ENCODE measurements around the gene IZUMO1. TPM values are rescaled to one million over a fixed set of nuclear protein-coding genes. Genes with fewer than 3 reads are reported as not detected.
"Not testable (repeated sequence)": the region's sequence is repeated elsewhere in the genome, so short reads cannot be mapped to it uniquely, and the experiment has no call there.

The IZUMO1 gene
- total RNA-seq, 1 donor from 2014 or later, result not detected

GRCh38 chr19:48772503-48772953 lies 25.8 kb upstream of the IZUMO1 start:
- no peak overlapping the region for H3K4me3 Mint-ChIP-seq
- intact Hi-C loops (cut with micrococcal nuclease), result no loop called here
- H3K27me3 Mint-ChIP-seq (ENCODE audit: insufficient read depth), result peaks cover 7% of the 10 kb centered on the region
- H3K36me3 Mint-ChIP-seq (ENCODE audit: low read depth), result no peaks in the 10 kb centered on the region
- DNase-seq (ENCODE audit: low spot score), result no peak
- no peaks in the 10 kb centered on the region for H3K9me3 Mint-ChIP-seq
- no peaks in the 10 kb centered on the region for H3K4me1 Mint-ChIP-seq (ENCODE audit: low read depth)
- H3K27ac Mint-ChIP-seq, result no peak overlapping the region

DNA sequence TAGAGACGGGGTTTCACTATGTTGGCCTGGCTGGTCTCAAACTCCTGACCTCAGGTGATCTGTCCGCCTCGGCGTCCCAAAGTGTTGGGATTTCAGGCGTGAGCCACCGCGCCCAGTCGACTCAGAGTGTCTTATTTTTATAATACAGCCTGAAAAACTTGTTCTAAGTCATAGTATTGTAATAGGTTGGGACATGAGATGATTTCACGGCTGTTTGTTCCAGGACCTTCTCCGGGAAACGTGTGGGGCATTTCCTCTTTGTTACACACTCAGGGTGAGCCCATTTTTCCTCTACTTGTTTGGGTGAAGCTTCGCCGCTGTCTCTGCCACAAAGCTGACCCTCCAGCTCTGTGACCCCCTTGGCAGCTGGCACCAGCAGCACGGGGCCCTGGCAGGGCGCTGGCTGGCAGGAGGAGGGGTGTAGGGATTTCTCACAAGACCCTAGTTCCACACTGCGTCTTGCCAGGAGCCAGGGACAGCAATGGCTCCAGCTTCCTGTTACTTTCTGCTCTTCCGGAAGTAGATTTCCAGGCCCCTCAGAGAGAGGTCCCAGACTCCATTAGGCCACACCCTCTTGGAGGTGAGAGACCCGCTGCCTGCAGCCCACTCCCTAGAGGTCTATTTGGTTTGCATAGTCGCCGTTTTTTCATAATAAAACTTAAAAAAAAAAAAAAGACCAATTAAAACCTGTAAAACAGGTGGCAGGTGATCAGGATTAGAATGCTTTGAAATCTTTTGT lies 24.2 kb upstream of the IZUMO1 start:
- peaks cover 8% of the 10 kb centered on the region for H3K27me3 Mint-ChIP-seq (ENCODE audit: insufficient read depth)
- H3K4me1 Mint-ChIP-seq (ENCODE audit: low read depth), result no peaks in the 10 kb centered on the region

GRCh38 chr19:48770266-48770665 lies 23.6 kb upstream of the IZUMO1 start:
- Mint-ChIP-seq H3K4me1 (ENCODE audit: low read depth) (no peaks in the 10 kb centered on the region), H3K4me3 (no peak overlapping the region), H3K36me3 (ENCODE audit: low read depth) (no peaks in the 10 kb centered on the region), H3K27me3 (ENCODE audit: insufficient read depth) (peaks cover 9% of the 10 kb centered on the region), H3K9me3 (no peaks in the 10 kb centered on the region), H3K27ac (no peak overlapping the region)
- intact Hi-C loops (cut with micrococcal nuclease), result no loop called here
- no peak for DNase-seq (ENCODE audit: low spot score)

More for the DNA sequence above, 24.2 kb upstream of the IZUMO1 start:
- intact Hi-C loops (cut with micrococcal nuclease), result no loop called here
- Mint-ChIP-seq H3K4me3 (no peak overlapping the region), H3K36me3 (ENCODE audit: low read depth) (no peaks in the 10 kb centered on the region), H3K27ac (no peak overlapping the region), H3K9me3 (no peaks in the 10 kb centered on the region)
- no peak for DNase-seq (ENCODE audit: low spot score)

- Mint-ChIP-seq H3K9me3 (no peaks in the 10 kb centered on the region), H3K27ac (no peak overlapping the region), H3K4me1 (ENCODE audit: low read depth) (no peaks in the 10 kb centered on the region), H3K27me3 (ENCODE audit: insufficient read depth) (peaks cover 12% of the 10 kb centered on the region), H3K4me3 (no peak overlapping the region), H3K36me3 (ENCODE audit: low read depth) (no peaks in the 10 kb centered on the region)
- intact Hi-C loops (cut with micrococcal nuclease), result no loop called here
- no peak for DNase-seq (ENCODE audit: low spot score)
Measured at GRCh38 chr19:48768994-48769713, 22.4 kb upstream of the IZUMO1 start.

- H3K9me3 Mint-ChIP-seq; H3K27ac Mint-ChIP-seq; H3K4me3 Mint-ChIP-seq; DNase-seq (ENCODE audit: low spot score); H3K4me1 Mint-ChIP-seq (ENCODE audit: low read depth); H3K36me3 Mint-ChIP-seq (ENCODE audit: low read depth); intact Hi-C loops (cut with micrococcal nuclease): not testable (repeated sequence)
- peaks cover 12% of the 10 kb centered on the region for H3K27me3 Mint-ChIP-seq (ENCODE audit: insufficient read depth)
Measured at GRCh38 chr19:48768171-48768753, 21.6 kb upstream of the IZUMO1 start.

DNA sequence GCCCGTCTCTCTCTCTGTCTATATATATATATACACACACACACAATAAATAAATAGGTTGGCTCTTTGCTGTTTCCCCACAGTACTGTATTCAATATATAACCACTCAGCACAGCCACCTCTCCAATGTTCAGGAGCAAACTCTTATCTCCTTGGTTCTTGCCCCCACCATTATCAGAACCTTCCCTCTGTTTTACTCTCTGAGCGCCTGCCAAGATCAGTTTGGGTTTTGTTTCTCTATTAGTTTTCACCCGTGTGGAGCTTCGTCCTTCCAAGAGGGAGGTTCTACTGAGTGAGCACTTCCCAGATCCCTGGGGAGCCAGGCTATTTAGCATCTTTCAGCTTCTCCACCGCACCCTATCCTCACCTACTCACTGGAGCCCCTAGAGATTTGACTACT lies 19.1 kb upstream of the IZUMO1 start:
- peaks cover 12% of the 10 kb centered on the region for H3K27me3 Mint-ChIP-seq (ENCODE audit: insufficient read depth)
- H3K36me3 Mint-ChIP-seq (ENCODE audit: low read depth); H3K4me3 Mint-ChIP-seq; DNase-seq (ENCODE audit: low spot score); intact Hi-C loops (cut with micrococcal nuclease); H3K9me3 Mint-ChIP-seq; H3K27ac Mint-ChIP-seq; H3K4me1 Mint-ChIP-seq (ENCODE audit: low read depth): not testable (repeated sequence)

- no peak overlapping the region for H3K27ac Mint-ChIP-seq
- DNase-seq (ENCODE audit: low spot score), result no peak
- H3K36me3 Mint-ChIP-seq (ENCODE audit: low read depth), result no peaks in the 10 kb centered on the region
- no peak overlapping the region for H3K4me3 Mint-ChIP-seq
- no peaks in the 10 kb centered on the region for H3K9me3 Mint-ChIP-seq
- H3K4me1 Mint-ChIP-seq (ENCODE audit: low read depth), result peaks cover 4% of the 10 kb centered on the region
- intact Hi-C loops (cut with micrococcal nuclease), result no loop called here
- peaks cover 7% of the 10 kb centered on the region for H3K27me3 Mint-ChIP-seq (ENCODE audit: insufficient read depth)
Measured at GRCh38 chr19:48760504-48761205, 13.9 kb upstream of the IZUMO1 start.

GRCh38 chr19:48757741-48758144 lies 11.0 kb upstream of the IZUMO1 start:
- peaks cover 10% of the 10 kb centered on the region for H3K4me1 Mint-ChIP-seq (ENCODE audit: low read depth)
- H3K9me3 Mint-ChIP-seq, result no peaks in the 10 kb centered on the region
- no peaks in the 10 kb centered on the region for H3K36me3 Mint-ChIP-seq (ENCODE audit: low read depth)
- no peak overlapping the region for H3K4me3 Mint-ChIP-seq
- intact Hi-C loops (cut with micrococcal nuclease), result no loop called here
- no peak for DNase-seq (ENCODE audit: low spot score)
- H3K27ac Mint-ChIP-seq, result no peak overlapping the region
- peaks cover 21% of the 10 kb centered on the region for H3K27me3 Mint-ChIP-seq (ENCODE audit: insufficient read depth)

DNA sequence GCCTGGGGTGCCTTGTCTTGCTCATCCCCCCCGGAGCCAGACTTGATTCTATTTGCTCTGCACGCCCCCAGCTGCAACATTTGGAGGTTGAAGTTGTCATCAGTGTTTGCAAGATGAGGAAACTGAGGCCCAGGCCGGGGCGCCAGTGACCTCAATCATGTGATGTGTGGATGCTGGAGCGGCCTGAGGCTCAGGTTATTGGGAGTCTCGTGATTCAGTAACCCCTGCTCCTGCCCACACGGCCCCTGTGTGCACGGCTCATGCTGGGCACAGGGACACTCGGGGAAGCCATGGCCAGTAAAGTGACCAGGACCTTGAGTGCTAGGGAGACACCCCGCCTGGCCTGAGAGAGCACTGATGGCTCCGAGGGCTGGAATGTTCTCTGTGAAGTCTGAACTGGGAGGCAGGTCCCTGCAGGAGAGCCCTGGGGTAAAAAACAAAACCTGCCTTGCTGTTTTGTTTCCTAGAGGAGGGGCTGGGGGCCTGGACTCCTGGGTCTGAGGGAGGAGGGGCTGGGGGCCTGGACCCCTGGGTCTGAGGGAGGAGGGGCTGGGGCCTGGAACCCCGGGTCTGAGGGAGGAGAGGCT lies 10.5 kb upstream of the IZUMO1 start:
- Mint-ChIP-seq H3K9me3 (no peaks in the 10 kb centered on the region), H3K4me3 (no peak overlapping the region), H3K36me3 (ENCODE audit: low read depth) (no peaks in the 10 kb centered on the region), H3K27me3 (ENCODE audit: insufficient read depth) (peaks cover 18% of the 10 kb centered on the region), H3K27ac (no peak overlapping the region), H3K4me1 (ENCODE audit: low read depth) (peaks cover 12% of the 10 kb centered on the region)
- no peak for DNase-seq (ENCODE audit: low spot score)
- intact Hi-C loops (cut with micrococcal nuclease), result no loop called here

GRCh38 chr19:48756686-48757085 lies 10.0 kb upstream of the IZUMO1 start:
- no peak for DNase-seq (ENCODE audit: low spot score)
- H3K27ac Mint-ChIP-seq, result no peak overlapping the region
- no peak overlapping the region for H3K4me3 Mint-ChIP-seq
- intact Hi-C loops (cut with micrococcal nuclease), result no loop called here
- H3K9me3 Mint-ChIP-seq, result no peaks in the 10 kb centered on the region
- H3K27me3 Mint-ChIP-seq (ENCODE audit: insufficient read depth), result peaks cover 20% of the 10 kb centered on the region
- H3K4me1 Mint-ChIP-seq (ENCODE audit: low read depth), result peaks cover 15% of the 10 kb centered on the region
- H3K36me3 Mint-ChIP-seq (ENCODE audit: low read depth), result no peaks in the 10 kb centered on the region

DNA sequence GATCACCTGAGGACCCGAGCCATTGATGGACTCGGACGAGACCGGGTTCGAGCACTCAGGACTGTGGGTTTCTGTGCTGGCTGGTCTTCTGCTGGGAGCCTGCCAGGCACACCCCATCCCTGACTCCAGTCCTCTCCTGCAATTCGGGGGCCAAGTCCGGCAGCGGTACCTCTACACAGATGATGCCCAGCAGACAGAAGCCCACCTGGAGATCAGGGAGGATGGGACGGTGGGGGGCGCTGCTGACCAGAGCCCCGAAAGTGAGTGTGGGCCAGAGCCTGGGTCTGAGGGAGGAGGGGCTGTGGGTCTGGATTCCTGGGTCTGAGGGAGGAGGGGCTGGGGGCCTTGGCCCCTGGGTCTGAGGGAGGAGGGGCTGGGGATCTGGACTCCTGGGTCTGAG lies 9.5 kb upstream of the IZUMO1 start:
- H3K4me1 Mint-ChIP-seq (ENCODE audit: low read depth), result peaks cover 15% of the 10 kb centered on the region
- DNase-seq (ENCODE audit: low spot score), result no peak
- no peaks in the 10 kb centered on the region for H3K9me3 Mint-ChIP-seq
- H3K27ac Mint-ChIP-seq, result no peak overlapping the region
- H3K4me3 Mint-ChIP-seq, result no peak overlapping the region
- H3K27me3 Mint-ChIP-seq (ENCODE audit: insufficient read depth), result peaks cover 22% of the 10 kb centered on the region
- intact Hi-C loops (cut with micrococcal nuclease), result no loop called here
- H3K36me3 Mint-ChIP-seq (ENCODE audit: low read depth), result no peaks in the 10 kb centered on the region

DNA sequence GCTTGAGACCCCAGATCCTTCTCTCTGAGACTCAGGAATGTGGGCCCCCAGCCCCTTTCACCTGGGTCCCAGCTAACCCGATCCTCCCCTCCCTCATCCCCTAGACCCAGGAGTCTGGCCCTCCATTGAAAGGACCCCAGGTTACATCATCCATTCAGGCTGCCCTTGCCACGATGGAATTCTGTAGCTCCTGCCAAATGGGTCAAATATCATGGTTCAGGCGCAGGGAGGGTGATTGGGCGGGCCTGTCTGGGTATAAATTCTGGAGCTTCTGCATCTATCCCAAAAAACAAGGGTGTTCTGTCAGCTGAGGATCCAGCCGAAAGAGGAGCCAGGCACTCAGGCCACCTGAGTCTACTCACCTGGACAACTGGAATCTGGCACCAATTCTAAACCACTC lies 9.1 kb upstream of the IZUMO1 start:
- DNase-seq (ENCODE audit: low spot score), result no peak
- H3K4me1 Mint-ChIP-seq (ENCODE audit: low read depth), result peaks cover 15% of the 10 kb centered on the region
- no peak overlapping the region for H3K27ac Mint-ChIP-seq
- intact Hi-C loops (cut with micrococcal nuclease), result no loop called here
- peaks cover 24% of the 10 kb centered on the region for H3K27me3 Mint-ChIP-seq (ENCODE audit: insufficient read depth)
- H3K9me3 Mint-ChIP-seq, result no peaks in the 10 kb centered on the region
- H3K4me3 Mint-ChIP-seq, result no peak overlapping the region
- no peaks in the 10 kb centered on the region for H3K36me3 Mint-ChIP-seq (ENCODE audit: low read depth)

All from activated T-helper 1 cell treated with anti-CD3 and anti-CD28 coated beads, Interleukin-12 subunit alpha, Interleukin-12 subunit beta, Interleukin-2, Interleukin-4 antibody, amounts not matched to agents 30 ng/mL and 10 ng/mL and 1 ng/mL, durations not matched to agents 14 hours and 24 hours and 36 hours (primary cell).